GM19099 (cell line): Measurements from ENCODE around the gene ADAMTS17.

Experiments used
- POLR2A ChIP-seq: IDR thresholded peaks from 3 replicates; pipeline ENCODE4 v1.6.1; 2011; ENCODE audit warnings: low read depth; ENCODE audit not compliant: insufficient read length; ENCODE audit errors: extremely low read depth

The ADAMTS17 gene

DNA sequence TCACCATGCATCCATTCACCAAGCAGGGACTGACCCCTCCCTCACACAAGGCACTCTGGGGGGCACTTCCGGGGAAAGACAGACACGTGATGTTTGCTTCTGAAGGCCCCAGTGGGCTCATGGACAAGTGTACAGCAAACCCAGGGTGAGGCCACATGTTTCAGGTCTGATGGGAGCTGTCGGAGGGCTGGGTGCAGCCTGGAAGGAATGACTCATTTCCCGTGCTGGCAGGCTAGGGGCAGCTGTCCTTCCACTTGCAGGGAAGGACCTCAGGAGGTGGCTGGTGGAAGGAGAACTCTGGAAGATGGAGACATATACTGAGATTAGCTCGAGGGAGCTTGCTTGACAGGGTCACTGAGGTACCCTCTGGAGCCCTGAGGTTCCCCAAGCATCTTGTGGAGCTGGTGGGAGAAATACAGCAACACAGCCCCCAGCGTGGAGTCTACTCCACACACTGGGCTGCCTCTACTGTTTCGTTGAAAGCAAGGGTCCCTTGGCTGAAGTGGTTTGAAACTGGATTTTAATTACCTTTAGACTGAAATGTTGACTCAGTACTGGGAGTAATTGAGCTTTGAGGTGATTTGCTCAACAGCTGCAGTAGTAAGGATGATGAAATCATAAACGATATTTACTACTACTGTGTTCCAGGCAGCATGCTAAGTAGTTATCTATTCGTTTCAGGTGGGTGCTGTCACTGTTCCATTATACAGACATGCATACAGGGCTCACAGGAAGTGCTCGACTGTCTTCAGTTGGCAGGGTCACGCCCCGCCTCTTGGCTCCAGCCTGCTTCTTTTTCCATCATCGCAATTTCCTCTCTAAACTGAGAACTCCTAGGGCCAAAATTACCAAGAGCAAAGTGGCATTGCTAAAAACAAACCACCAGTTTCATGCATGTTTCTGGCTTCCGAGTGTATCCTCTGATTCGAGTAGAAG lies 230.4 kb downstream of the ADAMTS17 start:
- no peak for TF ChIP-seq POLR2A

DNA sequence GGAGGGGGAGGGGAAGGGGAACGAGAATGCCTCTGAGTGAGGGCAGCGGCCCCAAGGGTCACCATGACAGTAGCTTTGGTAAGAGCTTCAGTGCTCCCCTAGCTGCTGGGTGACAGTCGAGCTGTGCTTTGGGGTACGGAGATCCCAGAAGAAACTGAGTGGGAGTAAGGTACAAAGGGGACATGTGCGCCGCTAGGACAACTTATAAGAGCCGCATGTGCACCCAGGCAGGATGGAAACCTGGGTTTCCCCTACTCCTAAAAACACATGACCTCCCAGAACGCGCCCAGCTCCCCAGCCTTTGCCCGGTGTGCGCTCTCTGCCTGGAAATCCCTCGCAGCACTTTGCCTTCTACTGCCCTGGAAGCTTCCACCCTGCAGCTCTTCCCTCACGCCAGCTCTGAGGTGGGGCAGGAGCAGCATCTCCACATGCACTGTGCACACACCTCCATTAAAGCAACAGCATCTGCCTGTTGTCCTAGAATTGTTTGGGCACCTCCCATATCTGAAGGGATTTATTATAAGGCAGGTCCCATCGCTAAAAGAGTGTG lies 232.2 kb downstream of the ADAMTS17 start:
- no peak for TF ChIP-seq POLR2A

DNA sequence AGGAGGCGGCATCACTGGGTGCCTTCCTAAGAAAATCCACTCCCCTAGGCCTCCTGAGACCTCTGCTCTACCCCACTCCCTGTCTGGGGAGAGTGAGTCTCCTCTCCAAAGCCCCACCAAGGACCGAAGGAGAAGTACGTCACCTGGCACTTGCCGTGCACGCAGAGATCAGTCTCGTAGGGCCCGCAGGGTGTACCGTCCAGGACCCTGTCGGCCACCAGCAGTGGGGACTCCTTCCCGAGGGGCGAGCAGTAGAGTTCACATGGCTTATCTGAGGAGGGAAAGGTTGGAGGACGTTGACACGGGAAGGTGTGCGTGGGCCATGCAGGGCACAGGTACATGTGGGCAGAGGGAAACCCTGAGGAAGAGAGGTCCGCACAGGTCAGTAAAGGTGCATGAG lies 232.9 kb downstream of the ADAMTS17 start:
- no peak for TF ChIP-seq POLR2A

DNA sequence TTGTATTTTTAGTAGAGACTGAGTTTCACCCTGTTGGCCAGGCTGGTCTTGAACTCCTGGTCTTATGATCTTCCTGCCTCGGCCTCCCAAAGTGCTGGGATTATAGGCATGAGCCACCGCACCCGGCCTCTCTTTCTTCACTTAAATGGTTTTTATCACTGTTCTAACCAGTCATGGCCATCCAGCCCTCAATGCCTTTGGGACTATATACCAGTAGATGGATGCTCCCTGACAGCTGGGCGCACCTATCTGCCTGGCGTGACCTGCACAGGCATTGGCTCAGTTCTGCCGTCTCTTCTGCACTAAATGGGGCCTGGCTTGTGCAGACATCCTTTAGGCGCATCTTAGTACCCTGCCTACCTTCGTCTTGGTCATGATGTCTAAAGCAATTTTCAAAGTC lies 233.4 kb downstream of the ADAMTS17 start:
- no peak for TF ChIP-seq POLR2A

DNA sequence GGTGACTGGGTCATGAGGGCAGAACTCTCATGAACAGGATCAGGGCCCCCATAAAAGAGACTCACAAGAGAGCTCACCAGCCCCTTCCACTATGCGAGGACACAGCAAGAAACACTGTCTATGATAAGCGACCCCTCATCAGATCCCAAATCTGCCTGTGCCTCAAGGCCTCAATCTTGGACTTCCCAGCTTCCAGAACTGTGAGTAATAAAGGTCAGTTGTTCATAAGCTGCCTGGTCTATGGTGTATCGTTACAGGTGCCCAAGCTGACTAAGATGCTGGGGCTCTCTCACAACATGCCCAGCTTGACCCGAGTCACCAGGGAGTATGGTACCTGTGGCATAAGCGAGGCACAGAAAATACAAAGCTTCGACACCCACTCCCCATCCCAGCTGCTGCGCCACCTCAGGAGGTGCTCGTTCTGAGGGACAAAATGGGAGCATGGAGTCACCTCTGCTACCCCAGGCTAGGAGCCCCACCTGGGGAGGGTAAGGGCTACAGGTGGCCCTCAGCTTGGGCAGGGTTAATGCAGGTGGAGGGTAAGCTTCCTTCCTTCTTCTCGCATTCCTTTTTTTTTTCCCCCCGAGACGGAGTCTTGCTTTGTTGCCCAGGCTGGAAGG lies 234.1 kb downstream of the ADAMTS17 start:
- no peak for TF ChIP-seq POLR2A

DNA sequence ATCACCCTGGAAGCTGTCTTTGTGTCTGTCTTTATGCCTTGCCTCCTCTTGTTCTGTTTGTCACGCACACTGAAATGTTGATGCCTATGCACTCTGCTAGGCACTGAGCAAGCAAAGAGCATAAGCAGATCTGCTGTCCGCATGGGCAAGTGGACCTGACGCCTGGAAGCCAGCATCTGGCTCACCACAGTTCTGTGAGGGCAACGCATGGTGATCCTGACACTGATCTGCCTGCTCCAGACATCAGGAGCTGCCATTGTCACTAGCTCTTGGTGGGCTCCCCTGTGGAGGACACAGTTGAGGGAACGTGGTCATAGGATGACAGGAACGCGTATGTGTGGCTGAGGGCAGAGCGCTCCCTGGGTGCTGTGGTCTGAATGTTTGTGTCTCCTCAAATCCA lies 234.6 kb downstream of the ADAMTS17 start:
- TF ChIP-seq POLR2A = no peak

DNA sequence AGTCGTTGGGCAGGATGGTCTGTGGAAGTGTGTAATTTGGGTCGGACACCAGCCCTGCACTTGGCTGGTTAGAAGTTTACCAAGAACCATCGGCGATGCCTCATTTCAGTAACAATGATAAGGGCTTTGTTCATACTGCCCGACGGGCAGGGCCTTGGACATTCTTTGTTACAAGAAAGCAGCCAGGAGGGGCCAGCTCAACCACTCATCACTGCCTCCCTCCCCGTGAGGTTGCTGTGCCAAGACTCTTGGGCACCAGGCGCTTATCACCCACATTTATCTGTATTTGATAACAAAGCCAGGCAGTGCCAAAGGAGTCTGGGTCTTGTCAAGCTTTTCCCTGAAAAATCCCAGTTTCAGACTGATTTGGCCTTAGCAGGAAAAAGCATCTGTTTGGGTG lies 235.0 kb downstream of the ADAMTS17 start:
- TF ChIP-seq POLR2A = no peak

DNA sequence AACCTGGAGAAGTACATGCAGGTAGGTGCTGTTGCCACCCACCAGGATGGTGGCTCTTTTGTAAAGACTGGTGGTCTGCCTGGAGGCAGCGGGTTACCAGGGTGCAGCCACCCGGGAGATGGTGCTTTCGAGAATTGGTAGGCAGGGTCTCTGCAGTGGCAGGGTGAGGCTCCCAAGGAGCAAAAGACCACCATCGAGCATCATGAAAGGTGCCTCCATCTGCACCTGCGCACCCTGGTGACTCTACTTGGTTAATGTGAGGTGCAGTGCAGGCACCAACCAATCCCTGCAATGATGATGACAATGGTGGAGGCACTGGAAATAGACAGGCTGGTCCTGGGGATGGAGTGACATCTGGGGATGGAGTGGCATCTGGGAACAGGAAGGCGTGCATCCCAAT lies 236.7 kb downstream of the ADAMTS17 start:
- no peak for TF ChIP-seq POLR2A

DNA sequence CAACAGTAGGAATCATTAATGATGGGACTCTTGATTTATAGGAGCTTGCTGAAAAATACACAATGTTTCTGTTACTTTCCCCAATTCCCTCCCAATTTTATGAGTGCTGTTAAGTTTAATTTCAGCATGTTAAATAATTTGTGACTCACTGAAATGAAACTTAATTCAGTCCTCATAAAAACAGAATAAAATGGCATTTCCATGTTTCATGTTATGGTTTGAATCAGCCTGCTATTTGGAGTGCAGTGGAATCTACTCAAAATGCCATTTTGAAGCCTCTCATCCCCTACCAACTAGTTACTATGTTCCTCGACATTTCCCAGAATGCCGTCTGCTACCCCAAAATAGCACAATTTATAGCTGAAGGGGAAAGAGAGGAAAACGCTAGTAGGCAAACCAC lies 237.5 kb downstream of the ADAMTS17 start:
- no peak for TF ChIP-seq POLR2A

DNA sequence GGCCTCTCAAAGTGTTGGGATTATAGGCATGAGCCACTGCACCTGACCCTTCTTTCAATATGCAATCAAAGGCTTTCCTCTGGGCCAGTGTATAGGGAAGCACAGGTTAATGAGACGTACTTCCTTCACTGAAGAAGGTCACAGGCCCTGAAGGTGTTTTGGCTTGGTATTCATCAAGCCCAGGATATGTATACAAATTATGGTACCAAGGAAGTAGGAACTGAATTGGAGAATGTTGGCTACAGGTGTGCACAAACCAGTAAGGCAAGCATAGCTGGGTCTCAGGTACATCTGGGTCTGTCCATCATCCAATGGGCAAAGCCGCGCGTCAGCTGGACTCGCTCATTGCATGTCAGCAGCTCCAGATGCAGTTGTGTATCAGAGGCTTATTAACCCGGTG lies 237.9 kb downstream of the ADAMTS17 start:
- TF ChIP-seq POLR2A = no peak

DNA sequence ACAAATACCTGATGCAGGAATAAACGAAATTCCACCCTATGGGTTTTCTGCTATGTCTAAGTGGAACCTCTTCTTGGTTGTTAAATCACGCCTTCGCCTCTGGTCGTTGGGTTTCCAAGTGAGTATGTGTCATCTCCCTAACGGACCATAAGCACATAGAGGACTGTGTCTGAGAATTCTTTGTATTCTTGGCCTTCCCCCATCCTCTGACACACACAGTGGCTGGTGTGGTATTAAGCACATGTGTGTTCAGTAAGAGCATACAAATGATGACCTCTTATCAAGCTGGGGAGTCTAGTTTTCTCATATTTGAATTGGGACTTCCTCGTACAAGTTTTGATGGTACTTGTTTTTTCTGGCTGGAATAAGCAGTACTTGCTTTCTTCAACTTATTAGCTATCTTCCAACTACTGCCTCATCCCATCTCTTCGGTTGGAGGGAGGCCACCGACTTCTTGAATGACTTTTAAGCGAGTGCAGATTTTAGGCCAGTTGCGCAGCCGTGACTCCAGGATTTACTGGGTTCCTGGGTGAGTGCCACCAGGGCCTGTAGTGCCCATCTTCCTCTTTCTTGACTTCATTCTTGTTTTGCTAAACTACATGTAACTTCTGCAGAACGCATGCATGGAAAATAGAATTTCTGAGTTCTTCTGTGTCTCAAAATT lies 240.2 kb downstream of the ADAMTS17 start:
- no peak for TF ChIP-seq POLR2A

DNA sequence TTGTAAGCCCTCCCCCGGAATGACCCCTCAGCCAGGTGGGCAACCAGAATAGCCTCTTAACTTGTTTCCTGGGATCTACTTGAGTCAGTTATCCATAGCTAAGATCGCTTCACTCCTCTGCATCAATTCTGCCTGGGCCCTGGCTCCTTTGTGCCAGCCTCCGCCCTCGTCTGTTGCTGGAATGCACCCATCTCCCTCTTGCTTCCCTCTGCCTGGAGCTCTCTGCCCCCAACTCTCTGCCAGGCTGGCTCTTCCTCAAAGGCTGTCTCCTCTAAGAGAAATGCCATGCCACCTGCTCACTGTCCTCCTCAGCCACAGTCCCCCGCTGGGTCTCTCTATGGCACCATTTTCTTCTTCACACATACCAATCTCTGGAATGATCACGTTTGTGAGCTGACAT lies 240.8 kb downstream of the ADAMTS17 start:
- TF ChIP-seq POLR2A = no peak

DNA sequence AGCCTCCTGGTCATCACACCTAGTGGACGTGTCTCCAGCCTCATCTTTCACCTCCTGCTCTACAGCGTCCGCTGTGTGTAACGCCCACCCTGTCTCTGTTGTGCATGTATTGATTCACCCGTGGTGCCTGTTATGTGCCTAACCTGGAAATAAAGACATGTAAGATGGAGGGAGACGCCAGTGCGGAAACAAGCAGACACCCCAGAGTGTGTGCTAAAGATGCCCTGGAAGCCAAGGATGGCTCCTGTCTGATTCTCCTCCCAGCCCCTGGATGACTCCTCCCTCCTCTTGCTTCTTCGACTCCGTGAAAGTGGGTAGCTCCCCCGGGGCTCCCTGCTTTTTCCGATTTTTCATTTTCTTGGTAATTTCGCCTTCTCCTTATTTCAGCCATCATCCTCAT lies 241.8 kb downstream of the ADAMTS17 start:
- no peak for TF ChIP-seq POLR2A

DNA sequence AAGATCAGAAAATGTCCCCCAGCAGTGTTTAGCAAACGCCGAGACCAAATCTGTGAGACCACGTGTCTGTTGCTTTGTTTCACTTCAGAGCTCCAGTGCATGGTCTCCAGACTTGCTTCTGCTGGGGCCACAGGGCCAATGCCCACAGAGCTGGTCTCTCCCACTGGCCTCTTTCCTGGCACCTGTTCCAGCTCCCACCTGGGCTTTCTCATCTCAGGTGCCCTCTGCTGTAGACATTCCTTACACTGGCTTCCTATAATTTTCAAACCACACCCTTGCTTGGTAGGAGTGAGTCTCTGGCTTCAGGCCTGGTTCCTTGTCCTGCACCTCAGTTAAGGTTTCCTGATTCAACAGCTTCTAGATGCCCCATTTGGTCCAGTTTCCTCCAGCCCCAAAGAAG lies 243.1 kb downstream of the ADAMTS17 start:
- TF ChIP-seq POLR2A = no peak

DNA sequence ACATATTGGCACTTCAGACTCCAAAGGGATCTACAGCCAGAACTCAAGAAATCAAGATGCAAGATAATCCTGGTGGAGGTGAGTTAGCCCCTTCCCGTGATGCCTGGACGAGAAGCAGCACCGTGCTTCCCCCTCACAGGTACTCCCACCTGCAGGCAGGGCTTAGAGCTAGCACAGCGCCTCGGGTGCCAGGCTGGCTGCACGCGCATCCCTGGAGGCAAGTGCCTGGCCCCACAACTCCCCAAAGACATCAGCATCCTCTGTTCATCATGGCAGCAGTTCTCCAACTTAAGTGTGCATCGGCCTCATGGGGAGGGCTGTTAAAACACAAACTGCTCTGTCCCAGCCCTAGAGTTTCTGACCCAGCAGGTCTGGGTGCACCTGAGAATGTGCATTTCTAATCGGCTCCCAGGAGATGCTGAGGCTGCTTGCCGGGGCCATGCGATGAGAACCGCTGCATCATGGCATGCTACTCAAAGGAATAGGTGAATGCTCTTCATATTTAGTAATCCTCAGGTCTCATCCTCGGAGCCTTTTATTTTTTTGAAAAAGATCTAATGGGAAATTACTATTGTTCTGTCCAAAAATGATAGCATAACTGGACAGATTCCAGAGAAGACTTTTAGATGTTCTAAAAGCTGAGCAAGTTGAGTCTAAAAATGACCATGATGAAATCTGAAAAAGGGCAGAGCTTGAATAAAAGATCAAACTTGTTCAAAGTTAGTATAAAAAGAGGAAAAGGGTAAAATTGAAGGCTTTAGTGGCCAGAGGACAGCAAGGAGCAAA lies 244.2 kb downstream of the ADAMTS17 start:
- no peak for TF ChIP-seq POLR2A
